Measurements from ENCODE around the gene SFMBT2. TPM values are rescaled to one million over a fixed set of nuclear protein-coding genes. Genes with fewer than 3 reads are reported as not detected.
A peak's percentile ranks its signal among the peaks of the same experiment; 100 is the strongest.

SFMBT2 gene
- polyA plus RNA-seq, 2 of the 4 experiments (the other 2 are of a cell fraction), result 9.6 to 10.2 TPM

DNA sequence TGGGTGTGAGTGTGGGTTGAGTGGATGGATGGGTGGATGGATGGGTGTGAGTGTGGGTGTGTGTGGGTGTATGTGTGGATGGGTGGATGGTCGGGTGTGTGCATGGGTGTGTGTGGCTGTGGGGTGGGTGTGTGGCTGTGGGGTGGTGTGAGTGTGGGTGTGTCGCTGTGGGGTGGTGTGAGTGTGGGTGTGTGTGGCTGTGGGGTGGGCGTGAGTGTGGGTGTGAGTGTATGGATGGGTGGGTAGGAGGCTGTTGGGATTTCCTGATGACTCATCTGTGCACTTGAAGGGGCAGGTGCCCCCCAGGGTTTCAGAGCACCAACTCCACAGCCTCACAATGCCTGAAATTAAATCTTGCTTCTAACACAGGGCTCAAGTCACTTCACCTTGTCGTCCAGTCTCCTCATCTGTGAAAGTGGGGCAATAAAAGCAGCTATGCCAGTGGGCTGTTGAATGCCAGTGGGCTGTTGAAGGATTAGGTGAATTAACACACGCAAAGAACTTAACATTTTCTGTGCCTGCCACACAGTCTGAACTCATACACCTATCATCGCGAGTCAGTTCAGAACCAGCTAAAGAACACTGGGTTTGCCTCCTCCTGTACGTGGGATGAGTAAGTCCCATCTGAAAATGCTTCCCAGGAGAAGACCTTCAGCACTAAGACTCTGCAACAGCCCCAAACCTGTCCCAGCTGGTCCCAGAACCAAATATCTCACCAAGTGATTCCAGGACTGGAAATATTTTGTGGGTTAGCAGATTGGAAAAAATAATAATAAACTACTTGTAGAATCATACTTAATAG, 32.0 kb downstream of the SFMBT2 start:
- FAIRE-seq, result no peak
- CTCF ChIA-PET, result no interaction called here
- POLR2A ChIA-PET, result no interaction called here
- WGBS (ENCODE audit: missing lambda C conversion rate), result 85% methylated on average over 8 of the region's 8 CpGs
- H3K9me3 ChIP-seq, result no peaks in the 10 kb centered on the region
- peak overlapping the region in 1 of 2 experiments; percentile 41; a peak in 1 of 6 replicates for H3K27ac ChIP-seq
- no peak for ATAC-seq
- no peak overlapping the region for H3K4me3 ChIP-seq
- H3K4me1 ChIP-seq, result peaks cover 29% of the 10 kb centered on the region
- H3K4me2 ChIP-seq, result no peak overlapping the region
- DNase-seq (ENCODE audit: low read depth in 1 of 2, low spot score in 1 of 2), result no peak
- TF ChIP-seq SMC3 (IDR thresholded peaks at IDR 0.05) (no peak), GATA3 (IDR thresholded peaks at IDR 0.05; ENCODE audit: borderline replicate concordance) (no peak), RAD21 (conservative IDR thresholded peaks at IDR 0.05 in 1 of 2, IDR thresholded peaks at IDR 0.05 in 1 of 2) (no peak), EHMT2 (IDR thresholded peaks at IDR 0.05; ENCODE audit: low read depth) (no peak), RFX5 (IDR thresholded peaks at IDR 0.05) (no peak), HOXA7 (CRISPR knock-in tag; IDR thresholded peaks at IDR 0.05) (no peak), FOSL2 (IDR thresholded peaks at IDR 0.05) (no peak), FOSL2 (CRISPR knock-in tag; IDR thresholded peaks at IDR 0.05) (no peak), RCOR1 (IDR thresholded peaks at IDR 0.05; ENCODE audit: low read depth, low read length) (no peak), ESRRA (IDR thresholded peaks at IDR 0.05; ENCODE audit: borderline replicate concordance, low read length) (no peak), CHD4 (IDR thresholded peaks at IDR 0.05; ENCODE audit: borderline replicate concordance) (no peak), HDAC2 (IDR thresholded peaks at IDR 0.05) (no peak), EHF (CRISPR knock-in tag; IDR thresholded peaks at IDR 0.05) (no peak), FOSB (CRISPR knock-in tag; IDR thresholded peaks at IDR 0.05) (no peak), KDM5A (IDR thresholded peaks at IDR 0.05) (no peak), TFCP2L1 (CRISPR knock-in tag; IDR thresholded peaks at IDR 0.05) (no peak), ZSCAN20 (CRISPR knock-in tag; IDR thresholded peaks at IDR 0.05) (no peak), CHD2 (IDR thresholded peaks at IDR 0.05; ENCODE audit: low read length, partially characterized antibody) (no peak)
- TF ChIP-seq, protein P1, sequence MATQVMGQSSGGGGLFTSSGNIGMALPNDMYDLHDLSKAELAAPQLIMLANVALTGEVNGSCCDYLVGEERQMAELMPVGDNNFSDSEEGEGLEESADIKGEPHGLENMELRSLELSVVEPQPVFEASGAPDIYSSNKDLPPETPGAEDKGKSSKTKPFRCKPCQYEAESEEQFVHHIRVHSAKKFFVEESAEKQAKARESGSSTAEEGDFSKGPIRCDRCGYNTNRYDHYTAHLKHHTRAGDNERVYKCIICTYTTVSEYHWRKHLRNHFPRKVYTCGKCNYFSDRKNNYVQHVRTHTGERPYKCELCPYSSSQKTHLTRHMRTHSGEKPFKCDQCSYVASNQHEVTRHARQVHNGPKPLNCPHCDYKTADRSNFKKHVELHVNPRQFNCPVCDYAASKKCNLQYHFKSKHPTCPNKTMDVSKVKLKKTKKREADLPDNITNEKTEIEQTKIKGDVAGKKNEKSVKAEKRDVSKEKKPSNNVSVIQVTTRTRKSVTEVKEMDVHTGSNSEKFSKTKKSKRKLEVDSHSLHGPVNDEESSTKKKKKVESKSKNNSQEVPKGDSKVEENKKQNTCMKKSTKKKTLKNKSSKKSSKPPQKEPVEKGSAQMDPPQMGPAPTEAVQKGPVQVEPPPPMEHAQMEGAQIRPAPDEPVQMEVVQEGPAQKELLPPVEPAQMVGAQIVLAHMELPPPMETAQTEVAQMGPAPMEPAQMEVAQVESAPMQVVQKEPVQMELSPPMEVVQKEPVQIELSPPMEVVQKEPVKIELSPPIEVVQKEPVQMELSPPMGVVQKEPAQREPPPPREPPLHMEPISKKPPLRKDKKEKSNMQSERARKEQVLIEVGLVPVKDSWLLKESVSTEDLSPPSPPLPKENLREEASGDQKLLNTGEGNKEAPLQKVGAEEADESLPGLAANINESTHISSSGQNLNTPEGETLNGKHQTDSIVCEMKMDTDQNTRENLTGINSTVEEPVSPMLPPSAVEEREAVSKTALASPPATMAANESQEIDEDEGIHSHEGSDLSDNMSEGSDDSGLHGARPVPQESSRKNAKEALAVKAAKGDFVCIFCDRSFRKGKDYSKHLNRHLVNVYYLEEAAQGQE (IDR thresholded peaks at IDR 0.05), result no peak
- TF ChIP-seq, protein P2, sequence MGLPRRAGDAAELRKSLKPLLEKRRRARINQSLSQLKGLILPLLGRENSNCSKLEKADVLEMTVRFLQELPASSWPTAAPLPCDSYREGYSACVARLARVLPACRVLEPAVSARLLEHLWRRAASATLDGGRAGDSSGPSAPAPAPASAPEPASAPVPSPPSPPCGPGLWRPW (IDR thresholded peaks at IDR 0.05), result no peak
- TF ChIP-seq, protein P3, sequence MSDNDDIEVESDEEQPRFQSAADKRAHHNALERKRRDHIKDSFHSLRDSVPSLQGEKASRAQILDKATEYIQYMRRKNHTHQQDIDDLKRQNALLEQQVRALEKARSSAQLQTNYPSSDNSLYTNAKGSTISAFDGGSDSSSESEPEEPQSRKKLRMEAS (IDR thresholded peaks at IDR 0.05), result no peak

DNA sequence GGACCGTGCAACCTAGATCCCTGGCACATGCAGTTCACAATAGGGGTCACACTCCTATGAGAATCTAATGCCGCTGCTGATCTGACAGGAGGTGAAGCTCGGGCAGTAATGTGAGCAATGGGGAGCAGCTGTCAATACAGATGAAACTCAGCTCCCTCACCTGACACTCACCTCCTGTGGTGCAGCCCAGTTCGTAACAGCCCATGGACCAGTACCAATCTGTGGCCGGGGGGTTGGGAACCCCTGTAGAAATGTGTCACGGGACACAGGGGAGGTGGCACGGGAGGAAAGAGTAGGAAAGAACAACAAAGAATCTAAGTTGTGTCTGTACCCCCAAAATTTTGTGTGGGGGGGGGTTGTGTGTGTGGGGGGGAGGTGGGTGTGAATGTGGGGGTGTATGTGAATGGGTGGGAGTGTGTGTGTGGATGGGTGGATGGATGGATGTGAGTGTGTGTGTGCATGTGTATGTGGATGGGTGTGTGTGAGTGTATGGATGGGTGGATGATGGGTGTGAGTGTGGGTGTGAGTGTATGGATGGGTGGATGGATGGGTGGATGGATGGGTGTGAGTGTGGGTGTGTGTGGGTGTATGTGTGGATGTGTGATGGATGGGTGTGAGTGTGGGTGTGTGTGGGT, 33.1 kb downstream of the SFMBT2 start:
- FAIRE-seq, result no peak
- DNase-seq (ENCODE audit: low read depth in 1 of 2, low spot score in 1 of 2), result no peak
- ChIA-PET CTCF (no interaction called here), POLR2A (no interaction called here)
- H3K4me3 ChIP-seq, result no peak overlapping the region
- WGBS (ENCODE audit: missing lambda C conversion rate), result 79% methylated on average over 7 of the region's 7 CpGs
- H3K4me1 ChIP-seq, result peaks cover 29% of the 10 kb centered on the region
- H3K4me2 ChIP-seq, result no peak overlapping the region
- no peak overlapping the region for H3K27ac ChIP-seq
- no peaks in the 10 kb centered on the region for H3K9me3 ChIP-seq
- no peak for ATAC-seq
- TF ChIP-seq, protein P4, sequence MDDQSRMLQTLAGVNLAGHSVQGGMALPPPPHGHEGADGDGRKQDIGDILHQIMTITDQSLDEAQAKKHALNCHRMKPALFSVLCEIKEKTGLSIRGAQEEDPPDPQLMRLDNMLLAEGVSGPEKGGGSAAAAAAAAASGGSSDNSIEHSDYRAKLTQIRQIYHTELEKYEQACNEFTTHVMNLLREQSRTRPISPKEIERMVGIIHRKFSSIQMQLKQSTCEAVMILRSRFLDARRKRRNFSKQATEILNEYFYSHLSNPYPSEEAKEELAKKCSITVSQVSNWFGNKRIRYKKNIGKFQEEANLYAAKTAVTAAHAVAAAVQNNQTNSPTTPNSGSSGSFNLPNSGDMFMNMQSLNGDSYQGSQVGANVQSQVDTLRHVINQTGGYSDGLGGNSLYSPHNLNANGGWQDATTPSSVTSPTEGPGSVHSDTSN (IDR thresholded peaks at IDR 0.05), result no peak
- TF ChIP-seq CBX2 (IDR thresholded peaks at IDR 0.05; ENCODE audit: borderline replicate concordance, low read depth), result no peak
- no peak for TF ChIP-seq RCOR1 (IDR thresholded peaks at IDR 0.05; ENCODE audit: low read depth, low read length)
- no peak for TF ChIP-seq EHMT2 (IDR thresholded peaks at IDR 0.05; ENCODE audit: low read depth)
- TF ChIP-seq, protein P3 (IDR thresholded peaks at IDR 0.05), result no peak
- no peak for TF ChIP-seq ZC3H11A (IDR thresholded peaks at IDR 0.05)
- no peak for TF ChIP-seq FOSB (CRISPR knock-in tag; IDR thresholded peaks at IDR 0.05)
- TF ChIP-seq HOXB5 (CRISPR knock-in tag; IDR thresholded peaks at IDR 0.05), result no peak
- TF ChIP-seq BHLHE40 (IDR thresholded peaks at IDR 0.05; ENCODE audit: low read depth, low read length), result no peak
- TF ChIP-seq SREBF2 (IDR thresholded peaks at IDR 0.05), result no peak
- TF ChIP-seq FOXS1 (CRISPR knock-in tag; IDR thresholded peaks at IDR 0.05), result no peak
- TF ChIP-seq RAD21 (conservative IDR thresholded peaks at IDR 0.05 in 1 of 2, IDR thresholded peaks at IDR 0.05 in 1 of 2), result no peak
- TF ChIP-seq JUN (IDR thresholded peaks at IDR 0.05), result no peak
- no peak for TF ChIP-seq HEYL (CRISPR knock-in tag; IDR thresholded peaks at IDR 0.05)
- no peak for TF ChIP-seq ZFP36 (IDR thresholded peaks at IDR 0.05; ENCODE audit: borderline replicate concordance, partially characterized antibody)
- TF ChIP-seq CEBPB (IDR thresholded peaks at IDR 0.05), result no peak
- no peak for TF ChIP-seq SMC3 (IDR thresholded peaks at IDR 0.05)
- no peak for TF ChIP-seq POLR2AphosphoS2 (conservative IDR thresholded peaks at IDR 0.05; ENCODE audit: low read length)
